GM12878 (cell line): ENCODE results near the gene MEDAG. TPM values are rescaled to one million over a fixed set of nuclear protein-coding genes. Genes with fewer than 3 reads are reported as not detected.

Experiments used
- ATAC-seq: fragments of 200-7000 bp; cut with Tn5 transposase; 3 replicates; pipeline ENCODE4 v1.9.1; 2020; ENCODE audit warnings: mild to moderate bottlenecking, moderate library complexity
- BruUV-seq: library from RNA; stranded (reverse); fragments of 400-500 nt; replicated peaks from 2 replicates; lab custom pipeline; 2021; lab: Mats Ljungman, UMichigan
- CTCF ChIA-PET: fragments of 300-600 bp; sonication (Branson Sonifier 250); formaldehyde crosslinking; extraction: SDS; loops from one replicate; lab custom pipeline; 2021; ENCODE audit warnings: inconsistent platforms; lab: Yijun Ruan, JAX
- POLR2A ChIA-PET: fragments of 350-600 bp; formaldehyde crosslinking; extraction: SDS; loops from one replicate; lab custom pipeline; 2021; ENCODE audit warnings: inconsistent platforms; lab: Charles Lee
- RAD21 ChIA-PET: fragments of 300-600 bp; sonication (Branson Sonifier 250); formaldehyde crosslinking; loops from one replicate; lab custom pipeline; 2023; ENCODE audit warnings: antibody characterized with exemption; ENCODE audit not compliant: unreplicated experiment; lab: Charles Lee
- SMC1A ChIA-PET: fragments of 300-600 bp; sonication (Branson Sonifier 250); formaldehyde crosslinking; loops from one replicate; lab custom pipeline; 2023; ENCODE audit not compliant: unreplicated experiment, uncharacterized antibody; lab: Charles Lee
- DNase-seq: peaks from one replicate; pipeline ENCODE4 v3.0.0-alpha.2; 2011; ENCODE audit warnings: low read depth, low spot score
- FAIRE-seq: peaks from 3 replicates; lab custom pipeline; 2011; peaks lifted over from hg19 to GRCh38; lab: Jason Lieb, UNC
- H2AFZ ChIP-seq: 2 replicates; pipeline ENCODE4 v1.6.0; 2011; ENCODE audit warnings: low read depth, low read length, control low read depth; ENCODE audit not compliant: control insufficient read depth
- H3K27ac ChIP-seq: 2 replicates; pipeline ENCODE4 v1.5.1; 2011; ENCODE audit warnings: control low read depth; ENCODE audit not compliant: control insufficient read depth, insufficient read depth
- H3K27me3 ChIP-seq, 2 experiments: replicated peaks in 1 of 2; 2 replicates each; pipeline versions ENCODE4 v1.6.0 to v1.6.1; 2011; ENCODE audit warnings: low read length in 1 of 2; ENCODE audit not compliant: control insufficient read depth in 2 of 2, insufficient read depth in 2 of 2
- H3K36me3 ChIP-seq, 2 experiments: 2 replicates each; pipeline ENCODE4 v1.5.1; 2011; ENCODE audit warnings: low read length in 1 of 2; ENCODE audit not compliant: control insufficient read depth in 2 of 2, insufficient read depth in 2 of 2
- H3K4me1 ChIP-seq: 2 replicates; pipeline ENCODE4 v1.6.1; 2011; ENCODE audit warnings: mild to moderate bottlenecking, low read length, moderate library complexity, mixed read lengths; ENCODE audit not compliant: control insufficient read depth, insufficient read depth
- H3K4me2 ChIP-seq: 2 replicates; pipeline ENCODE4 v1.6.0; 2011; ENCODE audit warnings: control low read depth; ENCODE audit not compliant: control insufficient read depth, insufficient read depth
- H3K4me3 ChIP-seq: fragments of 200-600 bp; sonication (generic); 2 replicates; pipeline ENCODE4 v1.5.1; 2016
- H3K79me2 ChIP-seq: 2 replicates; pipeline ENCODE4 v1.6.0; 2011; ENCODE audit warnings: low read length; ENCODE audit not compliant: control insufficient read depth, insufficient read depth
- H3K9ac ChIP-seq: 2 replicates; pipeline ENCODE4 v1.8.0; 2011; ENCODE audit warnings: low read length, control low read depth, mixed read lengths; ENCODE audit not compliant: control insufficient read depth, insufficient read depth
- H3K9me3 ChIP-seq: replicated peaks from 3 replicates; pipeline ENCODE4 v1.5.1; 2011; ENCODE audit warnings: mild to moderate bottlenecking, low read length; ENCODE audit not compliant: control insufficient read depth, insufficient read depth
- H4K20me1 ChIP-seq: 2 replicates; pipeline ENCODE4 v1.6.0; 2011; ENCODE audit not compliant: control insufficient read depth, insufficient read depth
- BRCA1 ChIP-seq: IDR thresholded peaks from 2 replicates; pipeline ENCODE4 v1.6.1; 2011; ENCODE audit warnings: low read depth, low read length, improper control_type of control experiment
- CBX3 ChIP-seq: fragments of 200-600 bp; sonication (generic); IDR thresholded peaks from 2 replicates; pipeline ENCODE4 v1.6.1; 2016; ENCODE audit warnings: low read depth, borderline replicate concordance
- EED ChIP-seq: sonication (generic); IDR thresholded peaks from 2 replicates; pipeline ENCODE4 v1.6.1; 2016; ENCODE audit warnings: antibody characterized with exemption, low read depth
- FOXK2 ChIP-seq: fragments of 450-650 bp; IDR thresholded peaks from 2 replicates; pipeline ENCODE4 v1.6.1; 2017; ENCODE audit warnings: mild to moderate bottlenecking, moderate library complexity
- KDM1A ChIP-seq: fragments of 200-600 bp; sonication (generic); IDR thresholded peaks from 2 replicates; pipeline ENCODE4 v1.6.1; 2016; ENCODE audit warnings: borderline replicate concordance
- SKIL ChIP-seq: fragments of 450-650 bp; IDR thresholded peaks from 2 replicates; pipeline ENCODE4 v1.6.1; 2017; ENCODE audit warnings: mild to moderate bottlenecking, low read depth, inconsistent platforms; ENCODE audit not compliant: poor library complexity, severe bottlenecking
- SRF ChIP-seq, 2 experiments: IDR thresholded peaks; 2 replicates each; pipeline ENCODE4 v1.6.1; 2011; ENCODE audit warnings: low read depth in 2 of 2, low read length in 2 of 2, mild to moderate bottlenecking in 1 of 2, moderate library complexity in 1 of 2
- TCF7 ChIP-seq: IDR thresholded peaks from 2 replicates; pipeline ENCODE4 v1.6.1; 2014; ENCODE audit warnings: antibody characterized with exemption, borderline replicate concordance
- WGBS: methylation state at CpG from one replicate; pipeline ENCODE4 v1.1.6; 2016; ENCODE audit warnings: low lambda C conversion rate; ENCODE audit not compliant: insufficient replicate concordance, insufficient coverage; ENCODE audit errors: missing lambda C conversion rate; 5-methylcytosine and 5-hydroxymethylcytosine counted together
- in situ Hi-C: fragments of 300-500 bp; cut with MboI; formaldehyde crosslinking; loops from 9 replicates; pipeline ENCODE4 v1.14.3; 2018; ENCODE audit warnings: mixed read lengths
- intact Hi-C: fragments of 100-400 bp; cut with micrococcal nuclease; formaldehyde crosslinking; loops from one replicate; pipeline ENCODE4 v1.14.2; 2022; ENCODE audit not compliant: unreplicated experiment
- polyA plus RNA-seq, 11 experiments: library from polyadenylated mRNA; depleted of rRNA in 4 of 11; unstranded in 6 of 11; stranded (reverse) in 5 of 11; fragments of >200 nt; fragmentation: Nextera tagmentation in 4 of 11; fragmentation: Illumina TruSeq in 1 of 11; extraction: Ambion mirVana in 4 of 11; extraction: Trizol in 1 of 11; gene quantifications; 1 replicate in 1 of 11; 2 replicates in 10 of 11; pipeline versions ENCODE4 v1.2.1 to v1.2.3, GENCODE V29; 2011 to 2016; ENCODE audit warnings: inconsistent platforms in 2 of 11, missing spikeins in 2 of 11, low read depth in 1 of 11
- total RNA-seq, 4 experiments: library from RNA; depleted of rRNA in 3 of 4; stranded (reverse); fragments of >200 nt in 3 of 4; fragmentation: Illumina TruSeq in 1 of 4; extraction: Trizol in 1 of 4; gene quantifications; 2 replicates each; pipeline versions ENCODE4 v1.2.1 to v1.2.3, GENCODE V29; 2013 to 2021
- TF ChIP-seq, protein P1 (sequence below): fragments of 450-650 bp; conservative IDR thresholded peaks from 2 replicates; pipeline ENCODE4 v1.6.1; 2017; ENCODE audit warnings: mild to moderate bottlenecking, moderate library complexity

The MEDAG gene
- total and polyA plus RNA-seq, 10 of the 15 experiments (the other 5 are each of a cell fraction or from before 2014, with no cell fraction given), result 0.03 TPM; not detected in 9

GRCh38 chr13:30963791-30964190 lies 57.7 kb downstream of the MEDAG start:
- Histone ChIP-seq H3K4me2 (no peak overlapping the region), H3K36me3 (no peaks in the 10 kb centered on the region), H3K4me3 (no peak overlapping the region), H3K4me1 (no peaks in the 10 kb centered on the region), H3K79me2 (no peaks in the 10 kb centered on the region), H4K20me1 (no peaks in the 10 kb centered on the region), H3K9me3 (no peaks in the 10 kb centered on the region), H3K9ac (no peak overlapping the region), H3K27ac (no peak overlapping the region), H3K27me3 (no peaks in the 10 kb centered on the region), H2AFZ (no peak overlapping the region)
- intact Hi-C loops, result no loop called here
- ChIA-PET CTCF (interaction anchor here (1.4 to 2.0 kb wide), 2 partner anchors 10 to 81 kb away, joined by 3 to 10 read pairs; no protein-coding TSS in a partner anchor), RAD21 (no interaction called here), POLR2A (no interaction called here), SMC1A (no interaction called here)
- 31% methylated on average over 5 of the region's 5 CpGs for WGBS
- in situ Hi-C loops, result no loop called here
- DNase-seq, result no peak
- FAIRE-seq, result no peak
- no peak for ATAC-seq
- no TSS peak for BruUV-seq
- TF ChIP-seq SKIL, result no peak
- no peak for TF ChIP-seq EED
- TF ChIP-seq KDM1A, result no peak
- TF ChIP-seq CBX3, result no peak
- TF ChIP-seq FOXK2, result no peak
- TF ChIP-seq, protein P1, sequence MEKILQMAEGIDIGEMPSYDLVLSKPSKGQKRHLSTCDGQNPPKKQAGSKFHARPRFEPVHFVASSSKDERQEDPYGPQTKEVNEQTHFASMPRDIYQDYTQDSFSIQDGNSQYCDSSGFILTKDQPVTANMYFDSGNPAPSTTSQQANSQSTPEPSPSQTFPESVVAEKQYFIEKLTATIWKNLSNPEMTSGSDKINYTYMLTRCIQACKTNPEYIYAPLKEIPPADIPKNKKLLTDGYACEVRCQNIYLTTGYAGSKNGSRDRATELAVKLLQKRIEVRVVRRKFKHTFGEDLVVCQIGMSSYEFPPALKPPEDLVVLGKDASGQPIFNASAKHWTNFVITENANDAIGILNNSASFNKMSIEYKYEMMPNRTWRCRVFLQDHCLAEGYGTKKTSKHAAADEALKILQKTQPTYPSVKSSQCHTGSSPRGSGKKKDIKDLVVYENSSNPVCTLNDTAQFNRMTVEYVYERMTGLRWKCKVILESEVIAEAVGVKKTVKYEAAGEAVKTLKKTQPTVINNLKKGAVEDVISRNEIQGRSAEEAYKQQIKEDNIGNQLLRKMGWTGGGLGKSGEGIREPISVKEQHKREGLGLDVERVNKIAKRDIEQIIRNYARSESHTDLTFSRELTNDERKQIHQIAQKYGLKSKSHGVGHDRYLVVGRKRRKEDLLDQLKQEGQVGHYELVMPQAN, result no peak
- no peak for TF ChIP-seq BRCA1
- TF ChIP-seq TCF7, result no peak
- no peak for TF ChIP-seq SRF (IDR thresholded peaks at IDR 0.05; ENCODE audit: low read depth in 2 of 2, low read length in 2 of 2)
